IMR-90 (cell line): ENCODE measurements around the gene ANKMY1. TPM values are rescaled to one million over a fixed set of nuclear protein-coding genes. Genes with fewer than 3 reads are reported as not detected.

Experiments
- ATAC-seq: fragments of 200-7000 bp; cut with Tn5 transposase; 2 replicates; pipeline ENCODE4 v1.9.1; 2020; ENCODE audit warnings: low read depth, mild to moderate bottlenecking, moderate library complexity
- BruUV-seq: library from RNA; stranded (reverse); fragments of 400-500 nt; replicated peaks from 2 replicates; lab custom pipeline; 2021; lab: Mats Ljungman, UMichigan
- CTCF ChIA-PET: fragments of 300-600 bp; formaldehyde crosslinking; extraction: SDS; loops from one replicate; lab custom pipeline; 2021; ENCODE audit warnings: antibody characterized with exemption; lab: Yijun Ruan, JAX
- POLR2A ChIA-PET: fragments of 300-600 bp; sonication (Branson Sonifier 250); formaldehyde crosslinking; loops from one replicate; lab custom pipeline; 2022; ENCODE audit warnings: antibody characterized with exemption; ENCODE audit not compliant: unreplicated experiment; lab: Charles Lee
- DNase-seq: peaks from one replicate; pipeline ENCODE4 v3.0.0; 2013
- H2AFZ ChIP-seq: replicated peaks from 2 replicates; pipeline ENCODE3; 2013; ENCODE audit warnings: low read length, mild to moderate bottlenecking; ENCODE audit not compliant: poor library complexity
- H2AK5ac ChIP-seq: 2 replicates; pipeline ENCODE4 v1.6.1; 2013; ENCODE audit warnings: low read depth, low read length, inconsistent platforms
- H2AK9ac ChIP-seq: replicated peaks from 2 replicates; pipeline ENCODE3; 2013; ENCODE audit warnings: mild to moderate bottlenecking, low read depth, low read length, moderate library complexity; ENCODE audit not compliant: poor library complexity
- H2BK120ac ChIP-seq: 2 replicates; pipeline ENCODE4 v1.6.1; 2013; ENCODE audit warnings: low read depth, low read length, inconsistent platforms
- H2BK15ac ChIP-seq: 3 replicates; pipeline ENCODE4 v1.6.1; 2013; ENCODE audit warnings: low read depth, low read length, inconsistent platforms
- H2BK20ac ChIP-seq: 2 replicates; pipeline ENCODE4 v1.6.1; 2013; ENCODE audit warnings: low read depth, mild to moderate bottlenecking, inconsistent platforms, low read length, moderate library complexity
- H2BK5ac ChIP-seq: 2 replicates; pipeline ENCODE4 v1.6.1; 2013; ENCODE audit warnings: mild to moderate bottlenecking, low read depth, low read length, inconsistent platforms; ENCODE audit not compliant: poor library complexity, severe bottlenecking
- H3K14ac ChIP-seq: replicated peaks from 2 replicates; pipeline ENCODE4 v1.6.1; 2013; ENCODE audit warnings: low read depth, low read length, inconsistent platforms
- H3K18ac ChIP-seq: 2 replicates; pipeline ENCODE4 v1.6.1; 2013; ENCODE audit warnings: low read depth, low read length, control low read depth
- H3K23ac ChIP-seq: 2 replicates; pipeline ENCODE4 v1.6.1; 2013; ENCODE audit warnings: low read depth, low read length, inconsistent platforms
- H3K27ac ChIP-seq: 2 replicates; pipeline ENCODE4 v1.5.1; 2013; ENCODE audit warnings: mild to moderate bottlenecking, control low read depth, low read length; ENCODE audit not compliant: insufficient read depth
- H3K27me3 ChIP-seq: 2 replicates; pipeline ENCODE4 v1.6.1; 2013; ENCODE audit warnings: low read length; ENCODE audit not compliant: control insufficient read depth, insufficient read depth
- H3K36me3 ChIP-seq: 2 replicates; pipeline ENCODE4 v1.6.1; 2013; ENCODE audit warnings: low read length, mixed read lengths; ENCODE audit not compliant: control insufficient read depth, insufficient read depth
- H3K4ac ChIP-seq: 2 replicates; pipeline ENCODE4 v1.6.1; 2013; ENCODE audit warnings: low read depth, low read length, inconsistent platforms
- H3K4me1 ChIP-seq: 2 replicates; pipeline ENCODE4 v1.6.1; 2013; ENCODE audit warnings: low read length, mixed read lengths; ENCODE audit not compliant: control insufficient read depth, insufficient read depth
- H3K4me2 ChIP-seq: 2 replicates; pipeline ENCODE4 v1.6.1; 2013; ENCODE audit warnings: low read depth, mild to moderate bottlenecking, control low read depth, low read length, moderate library complexity
- H3K4me3 ChIP-seq: 2 replicates; pipeline ENCODE4 v1.5.1; 2013; ENCODE audit warnings: low read depth, mild to moderate bottlenecking, control low read depth, low read length, moderate library complexity; ENCODE audit not compliant: insufficient read depth
- H3K56ac ChIP-seq: 2 replicates; pipeline ENCODE4 v1.6.1; 2013; ENCODE audit warnings: low read length, inconsistent platforms; ENCODE audit not compliant: insufficient read depth; ENCODE audit errors: extremely low read depth
- H3K79me1 ChIP-seq, 2 experiments: 2 replicates each; pipeline ENCODE4 v1.6.1; 2013; ENCODE audit warnings: low read length in 2 of 2, inconsistent platforms in 1 of 2, low read depth in 1 of 2
- H3K9ac ChIP-seq: 2 replicates; pipeline ENCODE4 v1.6.1; 2013; ENCODE audit warnings: low read depth, low read length, control low read depth
- H3K9me1 ChIP-seq: 2 replicates; pipeline ENCODE4 v1.6.1; 2013; ENCODE audit warnings: low read length, inconsistent platforms; ENCODE audit not compliant: insufficient read depth
- H3K9me3 ChIP-seq: 2 replicates; pipeline ENCODE4 v1.6.1; 2013; ENCODE audit warnings: low read length; ENCODE audit not compliant: control insufficient read depth, insufficient read depth
- H4K20me1 ChIP-seq: 2 replicates; pipeline ENCODE4 v1.6.1; 2013; ENCODE audit warnings: low read length, inconsistent platforms; ENCODE audit not compliant: insufficient read depth
- H4K5ac ChIP-seq: 2 replicates; pipeline ENCODE4 v1.6.1; 2013; ENCODE audit warnings: mild to moderate bottlenecking, low read depth, low read length, control low read depth
- H4K8ac ChIP-seq, 2 experiments: 2 replicates each; pipeline ENCODE4 v1.6.1; 2013; ENCODE audit warnings: low read depth in 2 of 2, low read length in 2 of 2, control low read depth in 1 of 2, inconsistent platforms in 1 of 2
- H4K91ac ChIP-seq: 2 replicates; pipeline ENCODE4 v1.6.1; 2013; ENCODE audit warnings: low read depth, low read length, inconsistent platforms; ENCODE audit not compliant: insufficient read depth
- BHLHE40 ChIP-seq: fragments of 150-350 bp; IDR thresholded peaks from 2 replicates; pipeline ENCODE4 v1.6.1; 2016; ENCODE audit warnings: mild to moderate bottlenecking, low read depth, low read length
- CEBPB ChIP-seq: IDR thresholded peaks from 2 replicates; pipeline ENCODE4 v1.6.1; 2012; ENCODE audit warnings: low read depth, low read length, improper control_type of control experiment
- CHD1 ChIP-seq: IDR thresholded peaks from 2 replicates; pipeline ENCODE4 v1.6.1; 2012; ENCODE audit warnings: low read depth, low read length, improper control_type of control experiment
- FOS ChIP-seq: fragments of 150-350 bp; IDR thresholded peaks from 2 replicates; pipeline ENCODE4 v1.6.1; 2016; ENCODE audit warnings: low read depth, low read length
- MAFK ChIP-seq: IDR thresholded peaks from 2 replicates; pipeline ENCODE4 v1.6.1; 2012; ENCODE audit warnings: low read depth, low read length, improper control_type of control experiment
- MAZ ChIP-seq: IDR thresholded peaks from 2 replicates; pipeline ENCODE4 v1.6.1; 2012; ENCODE audit warnings: low read depth, mild to moderate bottlenecking, low read length, improper control_type of control experiment, moderate library complexity, borderline replicate concordance
- MXI1 ChIP-seq: IDR thresholded peaks from 2 replicates; pipeline ENCODE4 v1.6.1; 2012; ENCODE audit warnings: low read depth, mild to moderate bottlenecking, low read length, moderate library complexity, borderline replicate concordance
- NFE2L2 ChIP-seq: fragments of 150-350 bp; IDR thresholded peaks from 2 replicates; pipeline ENCODE4 v1.6.1; 2016; ENCODE audit warnings: low read depth, mild to moderate bottlenecking, low read length
- POLR2A ChIP-seq: IDR thresholded peaks from 2 replicates; pipeline ENCODE4 v1.6.1; 2012; ENCODE audit warnings: mild to moderate bottlenecking, low read depth, low read length
- RAD21 ChIP-seq: IDR thresholded peaks from 2 replicates; pipeline ENCODE4 v1.6.1; 2012; ENCODE audit warnings: low read length, improper control_type of control experiment
- RFX5 ChIP-seq: IDR thresholded peaks from 2 replicates; pipeline ENCODE4 v1.8.0; 2012; ENCODE audit warnings: low read depth, mild to moderate bottlenecking, low read length, moderate library complexity
- SMC3 ChIP-seq: fragments of 150-350 bp; IDR thresholded peaks from 2 replicates; pipeline ENCODE4 v1.6.1; 2016; ENCODE audit warnings: low read depth, mild to moderate bottlenecking, antibody characterized with exemption, low read length, moderate library complexity
- WGBS, 2 experiments: methylation state at CpG; one replicate each; pipeline versions ENCODE4 v1.1.5 to v1.1.7; 2013; ENCODE audit warnings: missing lambda C conversion rate in 2 of 2; ENCODE audit not compliant: insufficient read length in 1 of 2; ENCODE audit errors: extremely low coverage in 2 of 2; 5-methylcytosine and 5-hydroxymethylcytosine counted together
- dilution Hi-C: fragments of 300-500 bp; cut with HindIII; formaldehyde crosslinking; loops from one replicate; pipeline ENCODE4 v1.14.3; 2018; ENCODE audit warnings: low sequenced_read_pairs; ENCODE audit not compliant: unreplicated experiment
- in situ Hi-C: fragments of 300-500 bp; cut with MboI; formaldehyde crosslinking; loops from 3 replicates; pipeline ENCODE4 v1.14.3; 2019; ENCODE audit warnings: low sequenced_read_pairs, inconsistent platforms, mixed read lengths
- intact Hi-C: fragments of 100-400 bp; cut with micrococcal nuclease; formaldehyde crosslinking; loops from 2 replicates; pipeline ENCODE4 v1.10.0; 2022
- polyA plus RNA-seq, 3 experiments: library from polyadenylated mRNA; depleted of rRNA; stranded (reverse); fragments of >200 nt; gene quantifications; 2 replicates each; pipeline ENCODE4 v1.2.3, GENCODE V29; 2012; ENCODE audit warnings: low replicate concordance in 1 of 3
- total RNA-seq: library from RNA; depleted of rRNA; stranded (reverse); fragments of >200 nt; gene quantifications from 2 replicates; pipeline ENCODE4 v1.2.3, GENCODE V29; 2012
- TF ChIP-seq, protein P1 (sequence below): conservative IDR thresholded peaks from 2 replicates; pipeline ENCODE4 v1.5.1; 2012; ENCODE audit warnings: mild to moderate bottlenecking, low read depth, low read length, improper control_type of control experiment
- TF ChIP-seq, protein P2 (sequence below): fragments of 150-350 bp; IDR thresholded peaks from 2 replicates; pipeline ENCODE4 v1.6.1; 2016; ENCODE audit warnings: low read depth, mild to moderate bottlenecking, low read length, moderate library complexity, borderline replicate concordance
- TF ChIP-seq, protein P3 (sequence below): fragments of 150-350 bp; IDR thresholded peaks from 2 replicates; pipeline ENCODE4 v1.6.1; 2017; ENCODE audit warnings: mild to moderate bottlenecking, antibody characterized with exemption, low read length, low read depth

The ANKMY1 gene
- total and polyA plus RNA-seq, 2 of the 4 experiments (the other 2 are of a cell fraction) = 2.9 to 5.5 TPM

DNA sequence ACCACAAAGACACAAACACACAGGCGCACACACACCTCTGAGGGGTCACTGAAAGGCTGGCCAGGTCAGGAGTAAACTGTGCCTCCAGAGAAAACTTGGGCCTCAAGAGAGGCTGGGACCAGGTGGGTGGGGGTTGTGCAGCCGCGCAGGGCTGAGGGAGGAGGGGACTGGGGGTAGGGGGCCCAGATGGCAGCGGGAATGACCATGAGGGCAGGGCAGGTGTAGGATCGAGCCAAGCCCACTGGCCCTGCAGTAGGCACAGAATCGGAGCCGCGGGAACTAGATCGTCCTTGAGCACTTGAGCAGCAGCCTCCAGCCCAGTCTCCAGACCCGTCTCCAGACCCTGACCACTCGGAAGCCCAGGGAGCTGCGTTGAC, 36.8 kb downstream of the ANKMY1 start:
- no peak overlapping the region; the same call in 1 of the 2 replicates for H2AK5ac ChIP-seq
- peaks cover 14% of the 10 kb centered on the region; the same call in 1 of the 2 replicates for H3K36me3 ChIP-seq
- no peak overlapping the region for H4K5ac ChIP-seq
- peaks cover 16% of the 10 kb centered on the region for H3K9me3 ChIP-seq
- no peak overlapping the region for H3K4ac ChIP-seq
- no peak overlapping the region for H2BK5ac ChIP-seq
- dilution Hi-C loops = no loop called here
- H4K8ac ChIP-seq = no peak overlapping the region
- no peaks in the 10 kb centered on the region for H4K20me1 ChIP-seq
- no peak overlapping the region for H3K4me2 ChIP-seq
- H3K27ac ChIP-seq = no peak overlapping the region
- WGBS, 2 experiments = 88% methylated on average over 6 of the region's 12 CpGs; no CpG with 5 or more reads in 1 of the 2 experiments
- ChIA-PET POLR2A (no interaction called here), CTCF (no interaction called here)
- H2BK20ac ChIP-seq = no peak overlapping the region
- H2BK120ac ChIP-seq = no peak overlapping the region
- H4K91ac ChIP-seq = no peak overlapping the region
- no peaks in the 10 kb centered on the region for H3K79me1 ChIP-seq
- H2AK9ac ChIP-seq = no peak overlapping the region
- H3K9me1 ChIP-seq = no peaks in the 10 kb centered on the region; the same call in 1 of the 2 replicates
- no peak for ATAC-seq
- H3K23ac ChIP-seq = no peak overlapping the region
- no peak overlapping the region for H3K4me3 ChIP-seq
- H3K14ac ChIP-seq = no peak overlapping the region
- H3K27me3 ChIP-seq = no peaks in the 10 kb centered on the region
- no peak for TF ChIP-seq BHLHE40
- TF ChIP-seq SMC3 = no peak
- TF ChIP-seq RAD21 = no peak
- no peak for TF ChIP-seq CEBPB
- TF ChIP-seq POLR2A = no peak
- TF ChIP-seq, protein P1, sequence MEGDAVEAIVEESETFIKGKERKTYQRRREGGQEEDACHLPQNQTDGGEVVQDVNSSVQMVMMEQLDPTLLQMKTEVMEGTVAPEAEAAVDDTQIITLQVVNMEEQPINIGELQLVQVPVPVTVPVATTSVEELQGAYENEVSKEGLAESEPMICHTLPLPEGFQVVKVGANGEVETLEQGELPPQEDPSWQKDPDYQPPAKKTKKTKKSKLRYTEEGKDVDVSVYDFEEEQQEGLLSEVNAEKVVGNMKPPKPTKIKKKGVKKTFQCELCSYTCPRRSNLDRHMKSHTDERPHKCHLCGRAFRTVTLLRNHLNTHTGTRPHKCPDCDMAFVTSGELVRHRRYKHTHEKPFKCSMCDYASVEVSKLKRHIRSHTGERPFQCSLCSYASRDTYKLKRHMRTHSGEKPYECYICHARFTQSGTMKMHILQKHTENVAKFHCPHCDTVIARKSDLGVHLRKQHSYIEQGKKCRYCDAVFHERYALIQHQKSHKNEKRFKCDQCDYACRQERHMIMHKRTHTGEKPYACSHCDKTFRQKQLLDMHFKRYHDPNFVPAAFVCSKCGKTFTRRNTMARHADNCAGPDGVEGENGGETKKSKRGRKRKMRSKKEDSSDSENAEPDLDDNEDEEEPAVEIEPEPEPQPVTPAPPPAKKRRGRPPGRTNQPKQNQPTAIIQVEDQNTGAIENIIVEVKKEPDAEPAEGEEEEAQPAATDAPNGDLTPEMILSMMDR = no peak
- TF ChIP-seq, protein P2, sequence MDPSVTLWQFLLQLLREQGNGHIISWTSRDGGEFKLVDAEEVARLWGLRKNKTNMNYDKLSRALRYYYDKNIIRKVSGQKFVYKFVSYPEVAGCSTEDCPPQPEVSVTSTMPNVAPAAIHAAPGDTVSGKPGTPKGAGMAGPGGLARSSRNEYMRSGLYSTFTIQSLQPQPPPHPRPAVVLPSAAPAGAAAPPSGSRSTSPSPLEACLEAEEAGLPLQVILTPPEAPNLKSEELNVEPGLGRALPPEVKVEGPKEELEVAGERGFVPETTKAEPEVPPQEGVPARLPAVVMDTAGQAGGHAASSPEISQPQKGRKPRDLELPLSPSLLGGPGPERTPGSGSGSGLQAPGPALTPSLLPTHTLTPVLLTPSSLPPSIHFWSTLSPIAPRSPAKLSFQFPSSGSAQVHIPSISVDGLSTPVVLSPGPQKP = no peak
- TF ChIP-seq CHD1 = no peak
- TF ChIP-seq MAZ = no peak
- TF ChIP-seq MXI1 = no peak
- no peak for TF ChIP-seq FOS
- no peak for TF ChIP-seq RFX5
- TF ChIP-seq MAFK = no peak
- TF ChIP-seq NFE2L2 = no peak
- TF ChIP-seq, protein P3, sequence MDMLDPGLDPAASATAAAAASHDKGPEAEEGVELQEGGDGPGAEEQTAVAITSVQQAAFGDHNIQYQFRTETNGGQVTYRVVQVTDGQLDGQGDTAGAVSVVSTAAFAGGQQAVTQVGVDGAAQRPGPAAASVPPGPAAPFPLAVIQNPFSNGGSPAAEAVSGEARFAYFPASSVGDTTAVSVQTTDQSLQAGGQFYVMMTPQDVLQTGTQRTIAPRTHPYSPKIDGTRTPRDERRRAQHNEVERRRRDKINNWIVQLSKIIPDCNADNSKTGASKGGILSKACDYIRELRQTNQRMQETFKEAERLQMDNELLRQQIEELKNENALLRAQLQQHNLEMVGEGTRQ = no peak
- no peaks in the 10 kb centered on the region for H3K4me1 ChIP-seq
- no peak for DNase-seq
- no peak overlapping the region for H3K18ac ChIP-seq
- H3K9ac ChIP-seq = no peak overlapping the region
- H3K56ac ChIP-seq = no peak overlapping the region
- H2BK15ac ChIP-seq = no peak overlapping the region
- H2AFZ ChIP-seq = no peak overlapping the region
- BruUV-seq = no TSS peak
- in situ Hi-C loops = no loop called here
- intact Hi-C loops = no loop called here
